Ishikawa (cell line): ENCODE measurements around the gene COX6B2.

ENCODE experiments used
- CEBPB ChIP-seq: IDR thresholded peaks from 2 replicates; pipeline ENCODE4 v1.6.1; 2012
- CREB1 ChIP-seq: IDR thresholded peaks from 2 replicates; pipeline ENCODE4 v1.6.1; 2012; ENCODE audit warnings: low read depth
- EGR1 ChIP-seq: IDR thresholded peaks from 2 replicates; pipeline ENCODE4 v1.6.1; 2012
- EP300 ChIP-seq: IDR thresholded peaks from 2 replicates; pipeline ENCODE4 v1.6.1; 2012; ENCODE audit warnings: borderline replicate concordance
- FOXM1 ChIP-seq: IDR thresholded peaks from 2 replicates; pipeline ENCODE4 v1.6.1; 2012; ENCODE audit warnings: low read depth, borderline replicate concordance
- NFIC ChIP-seq: IDR thresholded peaks from 2 replicates; pipeline ENCODE4 v1.6.1; 2012
- RAD21 ChIP-seq: IDR thresholded peaks from 2 replicates; pipeline ENCODE4 v1.6.1; 2012; ENCODE audit warnings: low read depth
- TAF1 ChIP-seq: IDR thresholded peaks from 2 replicates; pipeline ENCODE4 v1.6.1; 2012; ENCODE audit warnings: low read depth, mild to moderate bottlenecking
- TCF12 ChIP-seq: IDR thresholded peaks from 2 replicates; pipeline ENCODE4 v1.6.1; 2012; ENCODE audit warnings: low read depth
- TEAD4 ChIP-seq: IDR thresholded peaks from 2 replicates; pipeline ENCODE4 v1.6.1; 2012
- YY1 ChIP-seq: IDR thresholded peaks from 2 replicates; pipeline ENCODE4 v1.6.1; 2012; ENCODE audit warnings: low read depth
- ZBTB7A ChIP-seq: IDR thresholded peaks from 2 replicates; pipeline ENCODE4 v1.6.1; 2012; ENCODE audit warnings: low read depth
- TF ChIP-seq, protein P1 (sequence below): IDR thresholded peaks from 2 replicates; pipeline ENCODE4 v1.6.1; 2012
- TF ChIP-seq, protein P2 (sequence below): IDR thresholded peaks from 2 replicates; pipeline ENCODE4 v1.6.1; 2012; ENCODE audit warnings: low read depth, mild to moderate bottlenecking
- TF ChIP-seq, protein P3 (sequence below): IDR thresholded peaks from 2 replicates; pipeline ENCODE4 v1.6.1; 2012

Gene COX6B2

DNA sequence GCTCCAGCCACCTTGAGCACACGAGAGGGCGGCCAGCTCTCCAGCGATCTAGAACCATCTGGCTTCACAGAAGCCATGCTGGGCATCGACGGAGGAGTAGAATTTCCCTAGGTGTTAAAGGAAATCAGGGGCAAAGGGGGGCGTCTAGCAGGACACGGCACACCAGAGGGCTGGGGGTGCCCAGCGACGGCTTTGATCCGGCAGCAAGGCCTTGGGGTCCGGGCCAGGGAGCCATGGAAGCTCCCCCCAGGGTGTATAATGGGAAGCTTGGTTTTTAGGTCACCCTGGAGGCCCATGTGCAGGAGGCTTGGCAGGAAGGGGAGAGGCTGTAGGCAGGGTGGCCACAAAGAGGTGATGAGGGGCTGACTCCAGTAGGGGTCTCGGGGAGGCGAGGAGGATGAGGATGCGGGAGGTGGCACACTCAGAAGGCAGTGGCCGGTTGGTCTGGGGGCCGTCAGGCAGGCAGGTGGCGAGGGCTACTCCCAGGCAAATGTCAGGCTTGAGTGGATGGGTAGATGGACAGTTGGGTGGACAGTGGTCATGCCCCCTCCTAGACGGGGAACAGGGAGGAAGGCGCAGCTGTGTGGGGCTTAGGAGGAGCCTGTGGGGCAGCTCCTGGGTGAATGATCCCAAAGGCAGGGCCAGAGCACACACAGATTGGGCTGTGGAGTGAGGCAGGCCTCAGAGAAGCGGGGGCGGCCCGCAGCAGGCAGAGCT is 9.3 kb downstream of the COX6B2 start:
- peak; percentile 79 for TF ChIP-seq EGR1
- TF ChIP-seq TAF1 = no peak
- TF ChIP-seq, protein P1, sequence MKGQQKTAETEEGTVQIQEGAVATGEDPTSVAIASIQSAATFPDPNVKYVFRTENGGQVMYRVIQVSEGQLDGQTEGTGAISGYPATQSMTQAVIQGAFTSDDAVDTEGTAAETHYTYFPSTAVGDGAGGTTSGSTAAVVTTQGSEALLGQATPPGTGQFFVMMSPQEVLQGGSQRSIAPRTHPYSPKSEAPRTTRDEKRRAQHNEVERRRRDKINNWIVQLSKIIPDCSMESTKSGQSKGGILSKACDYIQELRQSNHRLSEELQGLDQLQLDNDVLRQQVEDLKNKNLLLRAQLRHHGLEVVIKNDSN = no peak
- no peak for TF ChIP-seq ZBTB7A
- TF ChIP-seq TCF12 = no peak

DNA sequence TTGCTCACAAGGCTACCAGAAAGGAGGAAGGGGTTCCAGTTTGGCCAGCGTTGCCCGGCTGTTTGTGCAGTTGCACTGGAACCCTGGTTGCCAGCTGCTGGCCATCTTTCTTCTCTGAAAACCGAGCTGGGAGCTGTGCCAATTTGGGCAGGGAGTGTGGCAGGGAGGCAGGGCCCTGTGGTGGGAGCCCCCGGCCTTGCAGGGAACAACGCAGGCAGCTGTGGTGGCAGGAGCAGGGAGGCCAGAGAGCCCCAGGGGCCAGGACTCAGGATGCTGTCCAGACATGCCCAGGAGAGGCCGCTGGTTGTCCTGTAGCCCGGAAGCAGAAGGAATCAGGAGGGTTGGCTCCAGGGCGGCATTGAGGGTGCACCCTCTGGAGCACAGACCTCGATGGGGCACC is 10.1 kb downstream of the COX6B2 start:
- TF ChIP-seq FOXM1 (no peak), NFIC (no peak), YY1 (no peak)

DNA sequence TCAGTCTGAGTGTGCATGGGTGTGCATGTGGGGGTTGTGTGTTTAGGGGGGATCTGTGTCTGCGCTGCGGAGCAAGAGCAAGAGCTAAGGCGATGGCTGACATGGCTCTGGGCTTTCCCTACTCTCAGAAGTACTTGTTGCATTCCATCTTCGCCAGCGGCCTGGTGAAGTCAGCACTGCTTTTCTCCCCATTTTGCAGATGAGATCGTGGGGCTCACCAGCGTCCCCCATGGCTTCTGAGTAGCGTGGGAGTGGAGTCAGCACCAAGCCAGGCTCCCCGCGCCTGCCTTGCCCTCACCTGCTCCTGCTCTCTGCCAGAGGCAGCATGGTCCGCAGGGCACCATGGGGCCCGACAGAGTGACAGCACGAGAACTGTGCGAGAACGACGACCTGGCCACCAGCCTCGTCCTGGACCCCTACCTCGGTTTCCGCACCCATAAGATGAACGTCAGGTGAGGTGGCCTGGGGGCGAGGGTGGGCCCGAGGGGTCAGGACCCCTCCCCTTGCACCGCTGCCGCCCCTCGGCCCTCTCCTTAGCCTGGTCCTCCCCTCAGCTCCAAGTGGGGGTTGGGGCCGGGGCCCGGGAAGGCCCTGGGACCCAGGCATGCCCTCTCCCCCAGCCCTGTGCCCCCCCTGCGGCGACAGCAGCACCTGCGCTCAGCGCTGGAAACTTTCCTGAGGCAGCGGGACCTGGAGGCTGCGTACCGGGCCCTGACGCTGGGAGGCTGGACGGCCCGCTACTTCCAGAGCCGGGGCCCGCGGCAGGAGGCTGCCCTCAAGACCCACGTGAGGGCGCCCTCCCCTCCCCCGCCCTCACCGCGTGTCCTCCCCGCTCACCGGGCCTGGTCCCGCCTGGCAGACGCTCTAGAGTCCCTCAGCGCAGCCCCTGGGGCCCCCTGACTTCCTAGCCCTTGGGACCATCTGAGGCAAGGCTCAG is 12.7 kb downstream of the COX6B2 start:
- TF ChIP-seq, protein P2, sequence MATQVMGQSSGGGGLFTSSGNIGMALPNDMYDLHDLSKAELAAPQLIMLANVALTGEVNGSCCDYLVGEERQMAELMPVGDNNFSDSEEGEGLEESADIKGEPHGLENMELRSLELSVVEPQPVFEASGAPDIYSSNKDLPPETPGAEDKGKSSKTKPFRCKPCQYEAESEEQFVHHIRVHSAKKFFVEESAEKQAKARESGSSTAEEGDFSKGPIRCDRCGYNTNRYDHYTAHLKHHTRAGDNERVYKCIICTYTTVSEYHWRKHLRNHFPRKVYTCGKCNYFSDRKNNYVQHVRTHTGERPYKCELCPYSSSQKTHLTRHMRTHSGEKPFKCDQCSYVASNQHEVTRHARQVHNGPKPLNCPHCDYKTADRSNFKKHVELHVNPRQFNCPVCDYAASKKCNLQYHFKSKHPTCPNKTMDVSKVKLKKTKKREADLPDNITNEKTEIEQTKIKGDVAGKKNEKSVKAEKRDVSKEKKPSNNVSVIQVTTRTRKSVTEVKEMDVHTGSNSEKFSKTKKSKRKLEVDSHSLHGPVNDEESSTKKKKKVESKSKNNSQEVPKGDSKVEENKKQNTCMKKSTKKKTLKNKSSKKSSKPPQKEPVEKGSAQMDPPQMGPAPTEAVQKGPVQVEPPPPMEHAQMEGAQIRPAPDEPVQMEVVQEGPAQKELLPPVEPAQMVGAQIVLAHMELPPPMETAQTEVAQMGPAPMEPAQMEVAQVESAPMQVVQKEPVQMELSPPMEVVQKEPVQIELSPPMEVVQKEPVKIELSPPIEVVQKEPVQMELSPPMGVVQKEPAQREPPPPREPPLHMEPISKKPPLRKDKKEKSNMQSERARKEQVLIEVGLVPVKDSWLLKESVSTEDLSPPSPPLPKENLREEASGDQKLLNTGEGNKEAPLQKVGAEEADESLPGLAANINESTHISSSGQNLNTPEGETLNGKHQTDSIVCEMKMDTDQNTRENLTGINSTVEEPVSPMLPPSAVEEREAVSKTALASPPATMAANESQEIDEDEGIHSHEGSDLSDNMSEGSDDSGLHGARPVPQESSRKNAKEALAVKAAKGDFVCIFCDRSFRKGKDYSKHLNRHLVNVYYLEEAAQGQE = no peak
- TF ChIP-seq FOXM1 (no peak), YY1 (no peak)

DNA sequence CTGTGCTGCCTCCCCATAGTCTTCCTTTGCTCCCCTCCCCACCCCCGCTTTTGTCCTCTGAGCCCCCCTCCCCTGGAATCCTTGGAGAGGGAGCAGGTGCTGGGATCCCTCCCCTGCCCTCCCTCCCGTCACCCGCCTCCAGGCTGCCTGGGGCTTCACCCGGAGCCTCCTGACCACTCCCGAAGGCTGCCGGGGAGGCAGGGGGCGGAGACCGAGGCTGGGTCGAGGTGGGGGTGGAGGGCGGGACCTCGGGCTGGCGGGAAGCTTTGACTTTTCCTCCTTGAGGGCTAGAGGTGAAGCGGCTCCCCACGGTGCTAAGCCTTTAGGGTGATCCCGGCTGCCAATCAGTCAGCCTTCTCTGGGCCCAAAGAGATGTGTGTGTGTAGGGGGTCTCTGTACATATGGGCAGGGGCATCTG is 13.3 kb downstream of the COX6B2 start:
- no peak for TF ChIP-seq FOXM1
- no peak for TF ChIP-seq CEBPB
- TF ChIP-seq, protein P2 = no peak
- no peak for TF ChIP-seq EGR1
- no peak for TF ChIP-seq TCF12
- no peak for TF ChIP-seq YY1
- no peak for TF ChIP-seq ZBTB7A
- TF ChIP-seq, protein P3, sequence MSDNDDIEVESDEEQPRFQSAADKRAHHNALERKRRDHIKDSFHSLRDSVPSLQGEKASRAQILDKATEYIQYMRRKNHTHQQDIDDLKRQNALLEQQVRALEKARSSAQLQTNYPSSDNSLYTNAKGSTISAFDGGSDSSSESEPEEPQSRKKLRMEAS = no peak
- TF ChIP-seq EP300 = no peak
- no peak for TF ChIP-seq CREB1
- no peak for TF ChIP-seq TAF1
- TF ChIP-seq NFIC = no peak
- TF ChIP-seq RAD21 = no peak
- TF ChIP-seq TEAD4 = no peak
- TF ChIP-seq, protein P1 = no peak

DNA sequence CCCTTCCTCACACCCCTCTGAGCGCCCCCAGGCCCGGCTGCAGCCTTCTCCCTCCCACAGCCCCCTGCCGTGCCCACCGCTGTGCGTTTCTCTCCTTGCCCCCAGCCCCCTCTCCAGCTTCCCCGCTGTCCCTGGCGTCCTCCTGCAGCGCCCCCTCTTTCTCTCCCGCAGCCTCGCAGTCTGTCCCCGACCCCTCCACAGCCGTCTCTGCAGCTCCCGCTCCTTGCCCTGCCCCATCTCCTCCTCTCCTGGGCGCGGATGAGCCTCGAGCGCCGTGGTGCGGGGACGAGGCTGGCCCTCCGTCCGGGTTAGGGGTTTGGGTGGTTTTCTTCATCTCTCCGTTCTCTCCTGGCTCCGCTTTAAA is 13.8 kb downstream of the COX6B2 start:
- TF ChIP-seq CEBPB (no peak), EP300 (no peak), CREB1 (no peak), RAD21 (no peak), FOXM1 (no peak), TEAD4 (no peak), YY1 (no peak), NFIC (no peak), TCF12 (no peak), ZBTB7A (no peak)
- TF ChIP-seq, protein P2 = no peak
- TF ChIP-seq, protein P3 = no peak
